Left ventricle myocardium inferior (tissue), 1 donor: ENCODE results near the gene CPEB4. TPM values are rescaled to one million over a fixed set of nuclear protein-coding genes. Genes with fewer than 3 reads are reported as not detected.

ENCODE experiments used
- DNase-seq: peaks from one replicate; pipeline ENCODE4 v3.0.0-alpha.2; 2020
- H3K27ac ChIP-seq: fragments of 200-600 bp; replicated peaks from 2 replicates; pipeline ENCODE4 v1.8.0; 2021
- H3K27me3 ChIP-seq: fragments of 200-600 bp; 2 replicates; pipeline ENCODE4 v1.8.0; 2021; ENCODE audit warnings: low read depth
- H3K36me3 ChIP-seq: fragments of 200-600 bp; 2 replicates; pipeline ENCODE4 v1.8.0; 2021
- H3K4me1 ChIP-seq: fragments of 200-600 bp; 2 replicates; pipeline ENCODE4 v1.8.0; 2021
- H3K4me3 ChIP-seq: fragments of 200-600 bp; 2 replicates; pipeline ENCODE4 v1.8.0; 2021; ENCODE audit warnings: mild to moderate bottlenecking, moderate library complexity
- H3K9me3 ChIP-seq: fragments of 200-600 bp; replicated peaks from 2 replicates; pipeline ENCODE4 v1.8.0; 2021
- CTCF ChIP-seq: fragments of 200-600 bp; IDR thresholded peaks from 2 replicates; pipeline ENCODE4 v1.8.0; 2021; ENCODE audit warnings: antibody characterized with exemption, mild to moderate bottlenecking, borderline replicate concordance
- intact Hi-C: fragments of 100-400 bp; cut with micrococcal nuclease; formaldehyde crosslinking; loops from one replicate; pipeline ENCODE4 v1.11.0; 2022
- total RNA-seq: library from RNA; stranded (reverse); fragmentation: NEBNext Ultra II Directional; extraction: Animal tissue kit (Norgen Biotek cat#: 25700); gene quantifications from one replicate; pipeline ENCODE4 v1.2.1, GENCODE V29; 2021
- donor health status: DM: no; HTN: yes; CAD: no; lungs with severe emphysema.

Gene CPEB4
- total RNA-seq, 1 donor from 2014 or later = 136 TPM

GRCh38 chr5:173878224-173878967 is 9.8 kb upstream of the CPEB4 start:
- Histone ChIP-seq H3K36me3 (no peaks in the 10 kb centered on the region), H3K4me1 (peaks cover 20% of the 10 kb centered on the region), H3K9me3 (no peaks in the 10 kb centered on the region), H3K4me3 (no peak overlapping the region), H3K27ac (peak overlapping the region; percentile 72), H3K27me3 (no peaks in the 10 kb centered on the region)
- DNase-seq = peak; percentile 62
- intact Hi-C loops = no loop called here
- no peak for TF ChIP-seq CTCF

GRCh38 chr5:173880306-173880985 is 7.7 kb upstream of the CPEB4 start:
- H3K9me3 ChIP-seq = no peaks in the 10 kb centered on the region
- TF ChIP-seq CTCF = no peak
- H3K4me3 ChIP-seq = no peak overlapping the region
- H3K36me3 ChIP-seq = no peaks in the 10 kb centered on the region
- H3K27ac ChIP-seq = no peak overlapping the region
- DNase-seq = no peak
- H3K27me3 ChIP-seq = no peaks in the 10 kb centered on the region
- peaks cover 39% of the 10 kb centered on the region for H3K4me1 ChIP-seq
- intact Hi-C loops = no loop called here

- no peak for DNase-seq
- peaks cover 46% of the 10 kb centered on the region for H3K4me1 ChIP-seq
- intact Hi-C loops = no loop called here
- H3K4me3 ChIP-seq = no peak overlapping the region
- no peaks in the 10 kb centered on the region for H3K36me3 ChIP-seq
- TF ChIP-seq CTCF = no peak
- H3K27me3 ChIP-seq = no peaks in the 10 kb centered on the region
- H3K27ac ChIP-seq = no peak overlapping the region
- no peaks in the 10 kb centered on the region for H3K9me3 ChIP-seq
Measured at GRCh38 chr5:173881811-173882575, 6.2 kb upstream of the CPEB4 start.

- H3K27me3 ChIP-seq = no peaks in the 10 kb centered on the region
- intact Hi-C loops = no loop called here
- no peak for DNase-seq
- peaks cover 46% of the 10 kb centered on the region for H3K4me1 ChIP-seq
- TF ChIP-seq CTCF = no peak
- H3K4me3 ChIP-seq = no peak overlapping the region
- H3K9me3 ChIP-seq = no peaks in the 10 kb centered on the region
- no peaks in the 10 kb centered on the region for H3K36me3 ChIP-seq
- H3K27ac ChIP-seq = no peak overlapping the region
Measured at GRCh38 chr5:173882632-173883031, 5.5 kb upstream of the CPEB4 start.

- Histone ChIP-seq H3K27me3 (no peaks in the 10 kb centered on the region), H3K4me3 (no peak overlapping the region), H3K36me3 (no peaks in the 10 kb centered on the region), H3K27ac (no peak overlapping the region), H3K4me1 (peaks cover 41% of the 10 kb centered on the region), H3K9me3 (no peaks in the 10 kb centered on the region)
- intact Hi-C loops = no loop called here
- no peak for DNase-seq
- no peak for TF ChIP-seq CTCF
Measured at GRCh38 chr5:173883347-173883924, 4.7 kb upstream of the CPEB4 start.
